ENCODE results near the gene DNAJC1. TPM values are rescaled to one million over a fixed set of nuclear protein-coding genes. Genes with fewer than 3 reads are reported as not detected.
A peak's percentile ranks its signal among the peaks of the same experiment; 100 is the strongest.

The DNAJC1 gene
- total RNA-seq, 1 donor from 2014 or later: 40.0 TPM

DNA sequence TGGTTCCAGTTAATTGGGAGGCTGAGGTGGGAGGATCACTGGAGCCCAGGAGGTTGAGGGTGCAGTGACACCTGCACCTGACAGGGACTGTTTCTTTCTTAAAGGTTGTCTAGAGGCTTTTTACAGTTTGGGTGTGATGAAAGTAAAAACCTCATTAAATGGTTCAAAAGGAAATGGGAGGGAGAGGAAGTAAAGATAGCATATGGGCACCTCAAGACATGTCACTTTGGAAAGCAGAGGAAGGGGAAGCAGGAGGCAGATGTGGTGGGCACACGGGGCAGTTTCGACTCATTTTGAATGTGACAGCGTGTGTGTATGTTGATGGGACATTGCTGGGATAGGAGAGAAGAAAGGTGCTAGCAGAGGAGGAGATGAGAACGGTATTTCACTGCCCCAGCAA lies 266.4 kb downstream of the DNAJC1 start:
- Histone ChIP-seq H3K9me3 (no peaks in the 10 kb centered on the region), H3K27ac (no peak overlapping the region), H3K27me3 (no peaks in the 10 kb centered on the region), H3K4me1 (no peaks in the 10 kb centered on the region), H3K36me3 (peaks cover 0 to 42% of the 10 kb centered on the region in 2 donors), H3K4me3 (no peak overlapping the region)
- intact Hi-C loops (cut with DNase I): no loop called here
- no peak for DNase-seq (ENCODE audit: extremely low spot score in 2 of 2)
- no peak for TF ChIP-seq POLR2A (IDR thresholded peaks at IDR 0.05)
- TF ChIP-seq, protein P1, sequence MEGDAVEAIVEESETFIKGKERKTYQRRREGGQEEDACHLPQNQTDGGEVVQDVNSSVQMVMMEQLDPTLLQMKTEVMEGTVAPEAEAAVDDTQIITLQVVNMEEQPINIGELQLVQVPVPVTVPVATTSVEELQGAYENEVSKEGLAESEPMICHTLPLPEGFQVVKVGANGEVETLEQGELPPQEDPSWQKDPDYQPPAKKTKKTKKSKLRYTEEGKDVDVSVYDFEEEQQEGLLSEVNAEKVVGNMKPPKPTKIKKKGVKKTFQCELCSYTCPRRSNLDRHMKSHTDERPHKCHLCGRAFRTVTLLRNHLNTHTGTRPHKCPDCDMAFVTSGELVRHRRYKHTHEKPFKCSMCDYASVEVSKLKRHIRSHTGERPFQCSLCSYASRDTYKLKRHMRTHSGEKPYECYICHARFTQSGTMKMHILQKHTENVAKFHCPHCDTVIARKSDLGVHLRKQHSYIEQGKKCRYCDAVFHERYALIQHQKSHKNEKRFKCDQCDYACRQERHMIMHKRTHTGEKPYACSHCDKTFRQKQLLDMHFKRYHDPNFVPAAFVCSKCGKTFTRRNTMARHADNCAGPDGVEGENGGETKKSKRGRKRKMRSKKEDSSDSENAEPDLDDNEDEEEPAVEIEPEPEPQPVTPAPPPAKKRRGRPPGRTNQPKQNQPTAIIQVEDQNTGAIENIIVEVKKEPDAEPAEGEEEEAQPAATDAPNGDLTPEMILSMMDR (IDR thresholded peaks at IDR 0.05): no peak

DNA sequence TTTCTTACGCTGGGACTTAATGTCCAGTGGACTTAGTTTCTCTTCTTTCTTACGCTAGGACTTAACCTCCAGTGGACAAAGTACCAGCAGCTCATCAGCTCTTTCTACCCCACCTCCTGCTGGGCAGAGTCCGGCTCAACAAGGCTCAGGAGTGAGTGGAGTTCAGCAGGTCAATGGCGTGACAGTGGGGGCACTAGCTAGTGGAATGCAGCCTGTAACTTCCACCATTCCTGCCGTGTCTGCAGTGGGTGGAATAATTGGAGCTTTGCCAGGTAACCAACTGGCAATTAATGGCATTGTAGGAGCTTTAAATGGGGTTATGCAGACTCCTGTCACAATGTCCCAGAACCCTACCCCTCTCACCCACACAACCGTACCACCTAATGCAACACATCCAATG lies 269.8 kb downstream of the DNAJC1 start:
- Histone ChIP-seq H3K27ac (no peak overlapping the region), H3K4me1 (no peaks in the 10 kb centered on the region), H3K4me3 (no peak overlapping the region), H3K36me3 (peaks cover 0 to 15% of the 10 kb centered on the region in 2 donors), H3K9me3 (no peaks in the 10 kb centered on the region), H3K27me3 (no peaks in the 10 kb centered on the region)
- intact Hi-C loops (cut with DNase I): loop anchor here (5.0 kb wide), 1 partner anchor 236 kb away; no protein-coding TSS in a partner anchor
- DNase-seq (ENCODE audit: extremely low spot score in 2 of 2): no peak
- TF ChIP-seq POLR2AphosphoS5 (IDR thresholded peaks at IDR 0.05; ENCODE audit: insufficient read depth in 1 of 2, low read depth in 1 of 2): no peak
- TF ChIP-seq, protein P1 (IDR thresholded peaks at IDR 0.05): no peak
- TF ChIP-seq POLR2A (IDR thresholded peaks at IDR 0.05): no peak

DNA sequence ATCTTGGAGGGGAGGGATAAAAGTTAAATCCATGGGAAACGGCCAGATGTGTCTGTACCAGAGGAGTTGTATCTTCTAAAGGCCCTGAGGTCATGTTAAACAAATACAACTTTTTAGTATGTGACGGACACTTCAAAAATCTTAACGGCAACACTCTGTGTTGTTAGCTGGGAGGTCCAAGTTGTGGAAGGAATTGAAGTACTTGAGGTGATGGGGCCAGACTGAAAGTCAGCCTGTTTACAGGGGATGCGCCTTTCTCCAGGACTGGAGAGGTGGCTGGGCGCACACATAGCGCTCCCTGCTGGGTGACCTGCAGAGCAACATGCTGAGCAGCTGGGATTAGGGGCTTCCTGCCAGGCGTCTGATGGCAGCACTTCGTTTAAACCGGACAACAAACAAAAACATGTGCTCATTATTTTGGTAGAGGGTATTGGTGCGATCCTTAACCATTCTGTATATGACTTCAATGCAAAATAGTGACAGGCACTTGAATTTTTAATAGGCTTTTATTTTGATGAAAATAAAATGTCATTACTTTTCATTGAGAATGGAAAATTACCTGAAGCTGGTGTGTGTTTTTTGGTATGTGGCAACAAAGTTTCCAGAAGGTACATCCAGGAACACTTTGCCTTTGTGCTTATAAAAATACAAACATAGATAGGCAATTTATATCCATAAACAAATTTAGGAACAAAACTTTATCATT lies 271.3 kb downstream of the DNAJC1 start:
- TF ChIP-seq POLR2A (IDR thresholded peaks at IDR 0.05) (no peak), POLR2AphosphoS5 (IDR thresholded peaks at IDR 0.05; ENCODE audit: insufficient read depth in 1 of 2, low read depth in 1 of 2) (peak in 1 of 2 donors; percentile 36)
- TF ChIP-seq, protein P1 (IDR thresholded peaks at IDR 0.05): peak; percentile 51 to 69 (median 51)
- Histone ChIP-seq H3K27me3 (no peaks in the 10 kb centered on the region), H3K9me3 (no peaks in the 10 kb centered on the region), H3K36me3 (peaks cover 0 to 4% of the 10 kb centered on the region in 2 donors), H3K4me1 (peaks cover 4% of the 10 kb centered on the region), H3K4me3 (no peak overlapping the region), H3K27ac (no peak overlapping the region)
- DNase-seq (ENCODE audit: extremely low spot score in 2 of 2): no peak
- intact Hi-C loops (cut with DNase I): loop anchor here (5.0 kb wide), 1 partner anchor 235 kb away; no protein-coding TSS in a partner anchor

DNA sequence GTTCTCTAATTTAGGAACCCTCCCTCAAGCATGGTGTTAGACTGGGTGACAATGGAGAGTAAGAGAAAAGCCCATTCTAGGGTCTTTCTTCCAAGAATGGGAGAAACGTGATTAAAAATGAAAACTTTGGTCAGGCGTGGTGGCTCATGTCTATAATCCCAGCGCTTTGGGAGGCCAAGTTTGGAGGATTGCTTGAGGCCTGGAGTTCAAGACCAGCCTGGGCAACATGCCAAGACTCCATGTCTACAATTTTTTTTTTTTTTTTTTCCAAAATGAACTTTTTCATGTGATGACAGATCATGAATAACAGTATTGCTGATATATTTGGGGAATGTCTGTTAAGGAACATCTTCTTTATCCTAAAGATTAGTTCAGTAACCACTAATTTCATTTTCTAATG lies 274.9 kb downstream of the DNAJC1 start:
- Histone ChIP-seq H3K27me3 (no peaks in the 10 kb centered on the region), H3K27ac (no peak overlapping the region), H3K9me3 (no peaks in the 10 kb centered on the region), H3K36me3 (peaks cover 0 to under 1% of the 10 kb centered on the region in 2 donors), H3K4me1 (peaks cover 30% of the 10 kb centered on the region), H3K4me3 (no peak overlapping the region)
- TF ChIP-seq POLR2A (IDR thresholded peaks at IDR 0.05) (no peak), POLR2AphosphoS5 (IDR thresholded peaks at IDR 0.05; ENCODE audit: insufficient read depth in 1 of 2, low read depth in 1 of 2) (no peak)
- TF ChIP-seq, protein P1 (IDR thresholded peaks at IDR 0.05): no peak
- intact Hi-C loops (cut with DNase I): loop anchor here (5.0 kb wide), 1 partner anchor 211 kb away; no protein-coding TSS in a partner anchor
- DNase-seq (ENCODE audit: extremely low spot score in 2 of 2): no peak

Data from vagina (tissue), 2 donors.